Lower leg skin (tissue), 3 donors: Measurements from ENCODE around the gene TBX15.

Experiments
- CTCF ChIP-seq, 3 donors: fragments of 450-650 bp; IDR thresholded peaks; one replicate each; pipeline ENCODE4 v1.5.1; 2016; ENCODE audit warnings: antibody characterized with exemption in 3 of 3, mild to moderate bottlenecking in 3 of 3, moderate library complexity in 2 of 3
- POLR2A ChIP-seq, 2 donors: fragments of 450-650 bp; IDR thresholded peaks; one replicate each; pipeline ENCODE4 v1.6.1; 2016 to 2017; ENCODE audit warnings: antibody characterized with exemption in 2 of 2, mild to moderate bottlenecking in 1 of 2, moderate library complexity in 1 of 2

- TF ChIP-seq CTCF (IDR thresholded peaks at IDR 0.05) (no peak), POLR2A (IDR thresholded peaks at IDR 0.05) (no peak)
These were observed 24.2 kb upstream of the TBX15 start for GRCh38 chr1:119012383-119012782.
